ENCODE measurements around the gene LMCD1.

DNA sequence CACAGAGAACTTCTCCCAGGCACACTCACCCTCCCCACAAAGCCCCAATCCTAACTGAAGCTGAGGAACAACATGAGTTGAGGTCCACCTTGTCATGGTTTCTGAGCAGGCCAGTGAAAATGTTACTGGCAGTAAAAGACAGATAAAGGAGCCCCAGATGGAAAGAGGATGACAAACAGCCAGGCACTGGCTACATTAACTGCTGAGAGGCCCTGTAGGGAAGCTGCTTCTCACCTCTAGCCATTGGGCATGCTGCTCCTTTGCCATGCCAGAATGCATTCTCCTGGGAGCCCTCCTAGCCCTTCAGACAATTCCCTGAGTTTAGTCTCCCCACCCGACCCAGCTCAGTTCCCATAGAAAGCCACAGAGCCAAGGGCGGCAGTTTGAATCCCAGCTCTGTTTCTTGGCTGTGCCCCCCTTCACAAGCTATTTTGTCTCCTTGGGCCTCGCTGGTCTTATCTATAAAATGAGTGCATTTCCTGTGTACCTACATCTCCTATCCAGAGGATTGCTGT, 60.5 kb downstream of the LMCD1 start:
- no peak for TF ChIP-seq CTCF (IDR thresholded peaks at IDR 0.05)
- TF ChIP-seq POLR2A (IDR thresholded peaks at IDR 0.05): no peak
